Astrocyte (in vitro differentiated cells and primary cell): ENCODE data around the gene ARSA. TPM values are rescaled to one million over a fixed set of nuclear protein-coding genes. Genes with fewer than 3 reads are reported as not detected.

Source experiments
- DNase-seq: peaks from one replicate; pipeline ENCODE4 v3.0.0-alpha.2; 2010; ENCODE audit warnings: low read depth
- FAIRE-seq: peaks from 2 replicates; lab custom pipeline; 2011; peaks lifted over from hg19 to GRCh38; lab: Jason Lieb, UNC
- H2AFZ ChIP-seq: 2 replicates; pipeline ENCODE4 v1.6.0; 2012; ENCODE audit warnings: low read depth, low read length, inconsistent platforms
- H3K27ac ChIP-seq: 2 replicates; pipeline ENCODE4 v1.5.1; 2011; ENCODE audit warnings: low read depth, low read length, inconsistent platforms
- H3K27me3 ChIP-seq: 2 replicates; pipeline ENCODE4 v1.6.0; 2011; ENCODE audit warnings: low read length, inconsistent platforms; ENCODE audit not compliant: insufficient read depth
- H3K36me3 ChIP-seq: 2 replicates; pipeline ENCODE4 v1.5.1; 2011; ENCODE audit warnings: low read length, inconsistent platforms; ENCODE audit not compliant: insufficient read depth
- H3K4me1 ChIP-seq: 2 replicates; pipeline ENCODE4 v1.5.1; 2011; ENCODE audit warnings: low read length, inconsistent platforms; ENCODE audit not compliant: insufficient read depth
- H3K4me2 ChIP-seq: 2 replicates; pipeline ENCODE4 v1.6.0; 2012; ENCODE audit warnings: low read length, inconsistent platforms
- H3K4me3 ChIP-seq: 2 replicates; pipeline ENCODE4 v1.5.1; 2011; ENCODE audit warnings: low read depth, mild to moderate bottlenecking, low read length, inconsistent platforms; ENCODE audit not compliant: insufficient read depth
- H3K79me2 ChIP-seq: 2 replicates; pipeline ENCODE4 v1.6.0; 2012; ENCODE audit warnings: mild to moderate bottlenecking, low read length, inconsistent platforms; ENCODE audit not compliant: insufficient read depth
- H3K9ac ChIP-seq: 2 replicates; pipeline ENCODE4 v1.6.0; 2012; ENCODE audit warnings: mild to moderate bottlenecking, low read length, inconsistent platforms
- H3K9me3 ChIP-seq: 2 replicates; pipeline ENCODE4 v1.5.1; 2012; ENCODE audit warnings: low read depth, mild to moderate bottlenecking, low read length, inconsistent platforms; ENCODE audit not compliant: insufficient read depth
- H4K20me1 ChIP-seq: 2 replicates; pipeline ENCODE4 v1.6.0; 2012; ENCODE audit warnings: low read length, inconsistent platforms; ENCODE audit not compliant: insufficient read depth
- H3K27ac Mint-ChIP-seq: one replicate; pipeline ENCODE4 v1.8.0; 2021; ENCODE audit warnings: mild to moderate bottlenecking, mixed read lengths; ENCODE audit not compliant: unreplicated experiment
- H3K27me3 Mint-ChIP-seq: one replicate; pipeline ENCODE4 v1.8.0; 2021; ENCODE audit warnings: low read depth, mixed read lengths; ENCODE audit not compliant: unreplicated experiment
- H3K36me3 Mint-ChIP-seq: one replicate; pipeline ENCODE4 v1.8.0; 2021; ENCODE audit warnings: low read depth, mixed read lengths; ENCODE audit not compliant: unreplicated experiment
- H3K4me1 Mint-ChIP-seq: one replicate; pipeline ENCODE4 v1.8.0; 2021; ENCODE audit warnings: low read depth, mixed read lengths; ENCODE audit not compliant: unreplicated experiment
- H3K4me3 Mint-ChIP-seq: one replicate; pipeline ENCODE4 v1.8.0; 2021; ENCODE audit warnings: mild to moderate bottlenecking, moderate library complexity, mixed read lengths; ENCODE audit not compliant: unreplicated experiment
- H3K9me3 Mint-ChIP-seq: one replicate; pipeline ENCODE4 v1.8.0; 2021; ENCODE audit warnings: mild to moderate bottlenecking, mixed read lengths; ENCODE audit not compliant: unreplicated experiment
- CTCF ChIP-seq: IDR thresholded peaks from 2 replicates; pipeline ENCODE4 v1.5.1; 2011; ENCODE audit warnings: low read depth, mild to moderate bottlenecking, inconsistent platforms, low read length, moderate library complexity; ENCODE audit not compliant: insufficient read depth
- EZH2 ChIP-seq: IDR thresholded peaks from 2 replicates; pipeline ENCODE4 v1.6.1; 2012; ENCODE audit warnings: mild to moderate bottlenecking, low read length, inconsistent platforms; ENCODE audit not compliant: insufficient read depth
- total RNA-seq: library from RNA; stranded (reverse); gene quantifications from 2 replicates; pipeline ENCODE4 v1.2.1, GENCODE V29; 2021

The ARSA gene
- total RNA-seq, 1 donor from 2014 or later, result 25.5 TPM

- Histone ChIP-seq H3K4me3 (no peak overlapping the region), H3K4me1 (peaks cover 2% of the 10 kb centered on the region), H4K20me1 (no peaks in the 10 kb centered on the region), H3K9ac (no peak overlapping the region), H3K27ac (no peak overlapping the region), H3K4me2 (peak overlapping the region; percentile 41), H3K27me3 (peaks cover 16% of the 10 kb centered on the region), H3K36me3 (no peaks in the 10 kb centered on the region), H3K9me3 (peaks cover 4% of the 10 kb centered on the region), H2AFZ (no peak overlapping the region), H3K79me2 (no peaks in the 10 kb centered on the region)
- no peak for DNase-seq
- peaks cover 7% of the 10 kb centered on the region for H3K9me3 Mint-ChIP-seq
- no peak for FAIRE-seq
- TF ChIP-seq EZH2 (peak; percentile 94), CTCF (no peak)
- no peak overlapping the region for H3K27ac Mint-ChIP-seq
- peak overlapping the region; percentile 54 for H3K4me3 Mint-ChIP-seq
- H3K27me3 Mint-ChIP-seq, result peaks cover 18% of the 10 kb centered on the region
- H3K4me1 Mint-ChIP-seq, result peaks cover 3% of the 10 kb centered on the region
- H3K36me3 Mint-ChIP-seq, result peaks cover 5% of the 10 kb centered on the region
These were observed 45.5 kb upstream of the ARSA start for GRCh38 chr22:50673231-50674129.

GRCh38 chr22:50672471-50673230 lies 44.7 kb upstream of the ARSA start, which contains the start of gene SHANK3:
Gene SHANK3 (plus strand): TSS chr22:50672823.
- no peak within 1 kb of the TSS for H3K9ac ChIP-seq
- peaks cover 2% of the 10 kb centered on the region for H3K4me1 ChIP-seq
- no peak within 1 kb of the TSS for H3K4me3 ChIP-seq
- Mint-ChIP-seq H3K4me1 (peaks cover 3% of the 10 kb centered on the region), H3K27ac (peak within 1 kb of the TSS; percentile 34), H3K27me3 (peaks cover 18% of the 10 kb centered on the region), H3K4me3 (peak within 1 kb of the TSS; percentile 54), H3K36me3 (no peaks in the 10 kb centered on the region), H3K9me3 (peaks cover 6% of the 10 kb centered on the region)
- DNase-seq, result no peak
- no peaks in the 10 kb centered on the region for H3K36me3 ChIP-seq
- H2AFZ ChIP-seq, result no peak within 1 kb of the TSS
- H3K27ac ChIP-seq, result no peak within 1 kb of the TSS
- no peaks in the 10 kb centered on the region for H4K20me1 ChIP-seq
- no peak for TF ChIP-seq CTCF
- no peak for TF ChIP-seq EZH2
- peak within 1 kb of the TSS; percentile 41 for H3K4me2 ChIP-seq
- H3K27me3 ChIP-seq, result peaks cover 16% of the 10 kb centered on the region
- H3K79me2 ChIP-seq, result no peaks in the 10 kb centered on the region
- FAIRE-seq, result no peak
- H3K9me3 ChIP-seq, result peaks cover 4% of the 10 kb centered on the region
